ENCODE results near the gene CADM2.

Gene CADM2

GRCh38 chr3:86046436-86047136 lies 1087.8 kb downstream of the CADM2 start:
- DNase-seq = no peak

- DNase-seq = no peak
Measured at GRCh38 chr3:86047161-86047560, 1088.4 kb downstream of the CADM2 start.

DNA sequence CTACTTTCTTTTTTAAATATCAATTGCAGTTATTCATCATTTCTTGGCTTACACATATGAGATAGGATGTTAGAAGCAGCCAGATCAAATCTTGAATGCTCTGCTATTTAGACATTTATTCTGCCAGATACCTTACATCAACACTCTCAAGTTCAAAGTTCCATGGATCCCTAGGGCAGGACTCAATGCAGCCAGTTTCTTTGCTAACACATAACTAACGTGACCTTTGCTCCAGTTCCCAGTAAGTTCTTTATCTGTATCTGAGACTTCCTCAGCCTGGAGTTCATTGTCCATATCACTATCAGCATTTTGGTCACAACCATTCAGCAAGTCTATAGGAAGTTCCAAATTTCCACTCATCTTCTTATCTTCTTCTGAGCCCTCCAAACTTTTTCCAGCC lies 1092.3 kb downstream of the CADM2 start:
- no peak for DNase-seq

DNA sequence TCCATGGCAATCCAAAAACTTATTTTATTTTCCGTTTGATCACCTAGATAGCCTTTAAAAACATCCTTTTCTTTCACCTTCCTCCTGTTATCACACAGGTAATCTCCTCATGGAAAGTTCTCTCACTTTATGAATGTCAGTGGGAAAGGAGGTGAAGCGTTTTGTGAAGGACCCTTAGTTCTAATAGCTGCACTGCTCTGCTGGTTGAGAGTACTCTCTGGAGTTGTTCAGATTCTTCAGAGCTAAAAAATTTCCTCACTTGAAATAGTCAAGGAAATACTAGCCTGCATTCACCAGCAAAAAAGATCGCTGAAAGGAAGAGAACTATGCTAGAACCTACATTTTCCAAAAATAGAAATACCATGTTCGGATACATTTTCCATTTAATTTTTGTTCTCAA lies 1097.2 kb downstream of the CADM2 start:
- no peak for DNase-seq

GRCh38 chr3:86056962-86057361 lies 1098.2 kb downstream of the CADM2 start:
- DNase-seq = no peak

DNA sequence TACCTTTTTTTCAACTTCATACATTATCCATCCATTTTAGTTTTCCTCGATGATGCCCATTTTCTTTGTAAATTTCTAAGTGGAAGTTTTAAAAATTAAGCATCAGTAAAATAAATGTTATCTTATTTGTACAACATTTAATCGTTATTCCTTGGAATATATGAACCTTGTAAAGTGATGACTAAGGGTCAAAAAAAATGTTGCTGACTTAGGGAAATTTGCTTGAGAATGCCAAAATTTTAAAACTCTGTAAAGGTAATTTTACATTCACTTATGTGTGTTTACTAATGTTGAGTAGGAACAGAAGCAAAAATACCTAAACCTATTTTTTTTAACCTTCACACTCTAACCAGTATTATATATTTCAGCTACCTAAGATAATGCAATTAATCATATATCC lies 1115.0 kb downstream of the CADM2 start:
- no peak for DNase-seq

DNA sequence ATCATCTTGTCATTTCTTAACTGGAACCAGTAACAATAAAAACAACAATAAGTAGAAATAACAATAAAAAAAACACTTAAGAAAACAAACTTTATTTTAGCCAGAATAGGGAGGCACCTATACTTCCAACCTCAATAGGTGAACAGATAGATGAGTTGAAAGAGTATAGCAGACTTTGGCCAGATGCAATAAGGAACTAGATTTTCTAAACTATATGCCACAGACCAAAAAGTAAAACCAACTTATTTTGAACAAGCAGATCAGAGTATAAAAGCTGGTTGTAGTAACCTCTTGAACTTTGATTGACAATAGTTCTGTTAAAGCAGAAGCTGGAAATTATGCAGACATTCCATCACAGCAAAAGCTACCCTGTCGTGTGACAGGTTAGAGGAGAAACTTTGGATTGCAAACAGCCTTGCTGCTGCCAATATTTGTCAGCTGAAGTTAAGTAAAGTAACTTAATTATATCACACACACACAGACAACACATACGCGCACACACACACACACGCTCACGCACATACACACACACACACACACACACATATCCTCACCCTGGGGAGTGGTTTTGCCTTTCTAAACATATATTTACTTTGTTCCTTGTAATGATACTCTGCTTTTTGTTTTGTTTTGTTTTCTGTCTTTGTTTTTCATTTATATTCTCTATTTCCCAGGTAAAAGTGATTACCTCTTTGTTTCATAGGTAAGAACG lies 1128.5 kb downstream of the CADM2 start:
- no peak for DNase-seq

DNA sequence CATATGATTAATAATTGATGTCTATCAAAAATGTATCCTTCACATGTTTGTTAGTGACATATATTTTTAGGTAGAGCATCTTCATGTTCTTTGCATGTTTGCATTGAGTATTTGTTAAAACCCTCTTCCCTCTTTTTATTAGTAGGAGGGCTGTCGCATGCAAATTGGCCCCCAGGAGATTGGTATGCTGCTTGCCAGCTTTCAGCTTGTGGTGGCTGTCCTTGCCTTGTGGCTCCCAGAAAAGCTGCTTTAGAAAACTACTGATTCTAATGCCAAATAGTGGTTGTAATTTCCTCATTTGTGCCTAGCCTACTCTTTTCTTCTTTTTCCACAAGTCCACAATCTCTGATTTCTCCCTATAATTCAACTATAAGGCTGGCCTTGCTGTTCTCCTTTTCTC lies 1145.4 kb downstream of the CADM2 start:
- no peak for DNase-seq

DNA sequence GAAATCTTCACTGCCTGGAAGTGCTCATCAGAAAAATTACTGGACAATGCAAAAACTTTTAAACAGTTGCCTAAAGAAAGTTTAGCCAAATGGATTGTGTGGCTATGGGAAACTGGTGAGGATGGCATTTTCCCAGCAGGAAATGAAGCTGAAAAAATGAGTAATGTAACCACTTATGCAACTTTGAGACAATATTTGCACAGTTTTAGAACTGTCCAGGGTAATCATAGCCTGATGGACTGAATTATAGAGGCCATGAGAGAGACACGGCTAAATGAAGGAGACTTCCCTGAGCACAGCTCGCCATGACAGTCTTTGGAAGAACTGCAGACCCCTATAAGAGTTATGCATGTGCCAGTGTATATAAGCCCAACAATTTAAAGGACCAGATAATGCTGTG lies 1150.6 kb downstream of the CADM2 start:
- no peak for DNase-seq

Data from stimulated activated CD4-positive, alpha-beta T cell treated with anti-CD3 and anti-CD28 coated beads, Interleukin-1b, Interleukin-23, amount 100 ng/mL, for 48 hours (primary cell).